ELF-1 (cell line): ENCODE data around the gene BMP6.
"Not testable (repeated sequence)": the region's sequence is repeated elsewhere in the genome, so short reads cannot be mapped to it uniquely, and the experiment has no call there.

ENCODE experiments used
- DNase-seq: peaks from one replicate; pipeline ENCODE4 v3.0.0-alpha.2; 2016; ENCODE audit warnings: low read depth, low spot score

BMP6 gene

GRCh38 chr6:7882505-7883257 lies 156.8 kb downstream of the BMP6 start:
- DNase-seq: no peak

GRCh38 chr6:7883381-7883780 lies 157.5 kb downstream of the BMP6 start:
- DNase-seq: no peak

- no peak for DNase-seq
These were observed 160.2 kb downstream of the BMP6 start for GRCh38 chr6:7886132-7886531.

GRCh38 chr6:7887278-7887991 lies 161.5 kb downstream of the BMP6 start:
- DNase-seq: no peak

GRCh38 chr6:7888587-7889357 lies 162.9 kb downstream of the BMP6 start:
- DNase-seq: no peak

- DNase-seq: no peak
These were observed 165.4 kb downstream of the BMP6 start for GRCh38 chr6:7891078-7891872.

- not testable (repeated sequence) for DNase-seq
These were observed 166.5 kb downstream of the BMP6 start for GRCh38 chr6:7892367-7892766.

GRCh38 chr6:7893342-7893741 lies 167.4 kb downstream of the BMP6 start:
- no peak for DNase-seq

- no peak for DNase-seq
These were observed 168.6 kb downstream of the BMP6 start for GRCh38 chr6:7894262-7895124.

GRCh38 chr6:7895125-7895423 lies 169.2 kb downstream of the BMP6 start:
- DNase-seq: no peak

GRCh38 chr6:7896465-7896987 lies 170.6 kb downstream of the BMP6 start:
- no peak for DNase-seq

- DNase-seq: no peak
These were observed 171.7 kb downstream of the BMP6 start for GRCh38 chr6:7897461-7898192.

GRCh38 chr6:7898193-7898586 lies 172.3 kb downstream of the BMP6 start:
- not testable (repeated sequence) for DNase-seq

GRCh38 chr6:7899101-7899888 lies 173.4 kb downstream of the BMP6 start:
- peak; percentile 16 for DNase-seq

GRCh38 chr6:7899889-7900213 lies 174.0 kb downstream of the BMP6 start:
- DNase-seq: no peak

GRCh38 chr6:7900621-7901020 lies 174.7 kb downstream of the BMP6 start:
- DNase-seq: no peak

GRCh38 chr6:7901056-7901455 lies 175.2 kb downstream of the BMP6 start:
- DNase-seq: no peak

GRCh38 chr6:7901780-7902179 lies 175.9 kb downstream of the BMP6 start:
- no peak for DNase-seq

GRCh38 chr6:7902221-7902620 lies 176.3 kb downstream of the BMP6 start:
- no peak for DNase-seq
